ENCODE measurements around the gene NUDT8. TPM values are rescaled to one million over a fixed set of nuclear protein-coding genes. Genes with fewer than 3 reads are reported as not detected.

The NUDT8 gene
- total and polyA plus RNA-seq, 2 experiments from 2014 or later = 5.0 to 15.1 TPM

DNA sequence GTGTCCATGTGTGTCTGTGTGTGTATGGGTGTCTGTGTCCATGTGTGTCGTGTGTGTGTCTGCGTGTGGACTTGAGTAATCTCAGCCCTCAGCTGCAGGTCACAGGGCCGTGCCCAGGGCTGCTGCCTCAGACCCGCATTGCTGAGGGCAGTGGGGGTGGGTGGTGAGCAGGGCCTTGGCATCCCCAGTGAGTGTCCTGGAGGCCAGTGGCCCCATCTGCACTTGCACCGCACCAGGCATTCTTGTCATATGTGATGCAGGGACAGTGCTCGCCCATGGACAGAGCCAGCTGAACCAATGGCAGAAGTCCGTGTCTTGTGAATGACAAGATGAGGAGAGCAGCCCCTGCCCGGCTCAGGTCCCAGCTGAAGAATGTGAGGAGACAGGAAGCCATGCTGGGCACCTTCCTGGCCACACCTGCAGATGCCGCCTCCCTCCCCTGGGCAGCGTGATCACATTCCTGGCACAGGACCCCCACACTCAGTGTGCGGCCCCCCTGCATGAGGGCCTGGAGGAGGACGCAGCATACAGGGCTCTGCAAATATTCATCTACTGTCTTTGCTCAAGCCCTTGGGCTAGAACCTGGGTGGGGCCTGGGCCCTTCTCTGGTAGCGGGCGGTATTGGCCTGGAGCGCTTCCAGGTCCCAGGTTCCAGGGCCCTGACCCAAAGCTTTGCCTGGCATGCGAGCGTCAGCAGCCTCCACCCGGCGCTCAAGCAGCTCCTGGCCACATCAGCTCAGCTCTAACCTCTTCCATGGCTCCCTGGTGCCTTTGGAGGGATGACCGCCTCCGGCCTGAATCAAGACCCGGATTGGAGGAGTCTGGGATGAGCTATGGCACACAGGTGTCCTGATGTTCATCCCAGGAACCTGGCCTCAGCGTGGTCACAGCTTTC lies 40.8 kb upstream of the NUDT8 start (continued):
- TF ChIP-seq POLR2AphosphoS5 (IDR thresholded peaks at IDR 0.05; ENCODE audit: low read depth) (no peak), NANOG (IDR thresholded peaks at IDR 0.05; ENCODE audit: borderline replicate concordance) (no peak), CREB1 (CRISPR knock-in tag; IDR thresholded peaks at IDR 0.05; ENCODE audit: low read depth) (no peak), JUNB (IDR thresholded peaks at IDR 0.05; ENCODE audit: unreplicated experiment) (no peak), STAT1 (IDR thresholded peaks at IDR 0.05; ENCODE audit: unreplicated experiment) (no peak), ZNF114 (CRISPR knock-in tag; IDR thresholded peaks at IDR 0.05) (no peak), EZH2phosphoT487 (IDR thresholded peaks at IDR 0.05; ENCODE audit: unreplicated experiment) (no peak)
- TF ChIP-seq, protein P1, sequence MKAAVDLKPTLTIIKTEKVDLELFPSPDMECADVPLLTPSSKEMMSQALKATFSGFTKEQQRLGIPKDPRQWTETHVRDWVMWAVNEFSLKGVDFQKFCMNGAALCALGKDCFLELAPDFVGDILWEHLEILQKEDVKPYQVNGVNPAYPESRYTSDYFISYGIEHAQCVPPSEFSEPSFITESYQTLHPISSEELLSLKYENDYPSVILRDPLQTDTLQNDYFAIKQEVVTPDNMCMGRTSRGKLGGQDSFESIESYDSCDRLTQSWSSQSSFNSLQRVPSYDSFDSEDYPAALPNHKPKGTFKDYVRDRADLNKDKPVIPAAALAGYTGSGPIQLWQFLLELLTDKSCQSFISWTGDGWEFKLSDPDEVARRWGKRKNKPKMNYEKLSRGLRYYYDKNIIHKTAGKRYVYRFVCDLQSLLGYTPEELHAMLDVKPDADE (IDR thresholded peaks at IDR 0.05) = no peak
- TF ChIP-seq, protein P2, sequence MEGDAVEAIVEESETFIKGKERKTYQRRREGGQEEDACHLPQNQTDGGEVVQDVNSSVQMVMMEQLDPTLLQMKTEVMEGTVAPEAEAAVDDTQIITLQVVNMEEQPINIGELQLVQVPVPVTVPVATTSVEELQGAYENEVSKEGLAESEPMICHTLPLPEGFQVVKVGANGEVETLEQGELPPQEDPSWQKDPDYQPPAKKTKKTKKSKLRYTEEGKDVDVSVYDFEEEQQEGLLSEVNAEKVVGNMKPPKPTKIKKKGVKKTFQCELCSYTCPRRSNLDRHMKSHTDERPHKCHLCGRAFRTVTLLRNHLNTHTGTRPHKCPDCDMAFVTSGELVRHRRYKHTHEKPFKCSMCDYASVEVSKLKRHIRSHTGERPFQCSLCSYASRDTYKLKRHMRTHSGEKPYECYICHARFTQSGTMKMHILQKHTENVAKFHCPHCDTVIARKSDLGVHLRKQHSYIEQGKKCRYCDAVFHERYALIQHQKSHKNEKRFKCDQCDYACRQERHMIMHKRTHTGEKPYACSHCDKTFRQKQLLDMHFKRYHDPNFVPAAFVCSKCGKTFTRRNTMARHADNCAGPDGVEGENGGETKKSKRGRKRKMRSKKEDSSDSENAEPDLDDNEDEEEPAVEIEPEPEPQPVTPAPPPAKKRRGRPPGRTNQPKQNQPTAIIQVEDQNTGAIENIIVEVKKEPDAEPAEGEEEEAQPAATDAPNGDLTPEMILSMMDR (conservative IDR thresholded peaks at IDR 0.05; ENCODE audit: low read depth in 2 of 2) = no peak

- Mint-ChIP-seq H3K4me3 (no peak overlapping the region), H3K36me3 (ENCODE audit: low read depth) (no peaks in the 10 kb centered on the region), H3K27me3 (ENCODE audit: insufficient read depth, low read depth, poor library complexity) (peaks cover 1% of the 10 kb centered on the region), H3K9me3 (no peaks in the 10 kb centered on the region), H3K4me1 (no peaks in the 10 kb centered on the region), H3K27ac (no peak overlapping the region)
- no peak for ATAC-seq
- Histone ChIP-seq H3F3A (replicated peaks; ENCODE audit: low read depth) (no peaks in the 10 kb centered on the region), H3K4me1 (ENCODE audit: insufficient read depth) (no peaks in the 10 kb centered on the region), H3K36me3 (ENCODE audit: insufficient read depth) (no peaks in the 10 kb centered on the region), H3K4me2 (no peak overlapping the region), H3K27ac (ENCODE audit: low read depth) (no peak overlapping the region), H3K4me3 (no peak overlapping the region), H3K79me2 (replicated peaks; ENCODE audit: insufficient read depth) (no peaks in the 10 kb centered on the region), H3K27me3 (ENCODE audit: insufficient read depth) (no peaks in the 10 kb centered on the region), H4K20me1 (replicated peaks; ENCODE audit: insufficient read depth) (no peaks in the 10 kb centered on the region), H2AFZ (no peak overlapping the region), H3K9me2 (ENCODE audit: insufficient read depth) (no peaks in the 10 kb centered on the region)
- no peak for DNase-seq (ENCODE audit: low spot score)
- TF ChIP-seq STAT1 (IDR thresholded peaks at IDR 0.05; ENCODE audit: unreplicated experiment) = no peak
- TF ChIP-seq, protein P2 (conservative IDR thresholded peaks at IDR 0.05; ENCODE audit: low read depth in 2 of 2) = no peak
- TF ChIP-seq EZH2 (IDR thresholded peaks at IDR 0.05; ENCODE audit: low read depth, unreplicated experiment) = no peak
- TF ChIP-seq, protein P3, sequence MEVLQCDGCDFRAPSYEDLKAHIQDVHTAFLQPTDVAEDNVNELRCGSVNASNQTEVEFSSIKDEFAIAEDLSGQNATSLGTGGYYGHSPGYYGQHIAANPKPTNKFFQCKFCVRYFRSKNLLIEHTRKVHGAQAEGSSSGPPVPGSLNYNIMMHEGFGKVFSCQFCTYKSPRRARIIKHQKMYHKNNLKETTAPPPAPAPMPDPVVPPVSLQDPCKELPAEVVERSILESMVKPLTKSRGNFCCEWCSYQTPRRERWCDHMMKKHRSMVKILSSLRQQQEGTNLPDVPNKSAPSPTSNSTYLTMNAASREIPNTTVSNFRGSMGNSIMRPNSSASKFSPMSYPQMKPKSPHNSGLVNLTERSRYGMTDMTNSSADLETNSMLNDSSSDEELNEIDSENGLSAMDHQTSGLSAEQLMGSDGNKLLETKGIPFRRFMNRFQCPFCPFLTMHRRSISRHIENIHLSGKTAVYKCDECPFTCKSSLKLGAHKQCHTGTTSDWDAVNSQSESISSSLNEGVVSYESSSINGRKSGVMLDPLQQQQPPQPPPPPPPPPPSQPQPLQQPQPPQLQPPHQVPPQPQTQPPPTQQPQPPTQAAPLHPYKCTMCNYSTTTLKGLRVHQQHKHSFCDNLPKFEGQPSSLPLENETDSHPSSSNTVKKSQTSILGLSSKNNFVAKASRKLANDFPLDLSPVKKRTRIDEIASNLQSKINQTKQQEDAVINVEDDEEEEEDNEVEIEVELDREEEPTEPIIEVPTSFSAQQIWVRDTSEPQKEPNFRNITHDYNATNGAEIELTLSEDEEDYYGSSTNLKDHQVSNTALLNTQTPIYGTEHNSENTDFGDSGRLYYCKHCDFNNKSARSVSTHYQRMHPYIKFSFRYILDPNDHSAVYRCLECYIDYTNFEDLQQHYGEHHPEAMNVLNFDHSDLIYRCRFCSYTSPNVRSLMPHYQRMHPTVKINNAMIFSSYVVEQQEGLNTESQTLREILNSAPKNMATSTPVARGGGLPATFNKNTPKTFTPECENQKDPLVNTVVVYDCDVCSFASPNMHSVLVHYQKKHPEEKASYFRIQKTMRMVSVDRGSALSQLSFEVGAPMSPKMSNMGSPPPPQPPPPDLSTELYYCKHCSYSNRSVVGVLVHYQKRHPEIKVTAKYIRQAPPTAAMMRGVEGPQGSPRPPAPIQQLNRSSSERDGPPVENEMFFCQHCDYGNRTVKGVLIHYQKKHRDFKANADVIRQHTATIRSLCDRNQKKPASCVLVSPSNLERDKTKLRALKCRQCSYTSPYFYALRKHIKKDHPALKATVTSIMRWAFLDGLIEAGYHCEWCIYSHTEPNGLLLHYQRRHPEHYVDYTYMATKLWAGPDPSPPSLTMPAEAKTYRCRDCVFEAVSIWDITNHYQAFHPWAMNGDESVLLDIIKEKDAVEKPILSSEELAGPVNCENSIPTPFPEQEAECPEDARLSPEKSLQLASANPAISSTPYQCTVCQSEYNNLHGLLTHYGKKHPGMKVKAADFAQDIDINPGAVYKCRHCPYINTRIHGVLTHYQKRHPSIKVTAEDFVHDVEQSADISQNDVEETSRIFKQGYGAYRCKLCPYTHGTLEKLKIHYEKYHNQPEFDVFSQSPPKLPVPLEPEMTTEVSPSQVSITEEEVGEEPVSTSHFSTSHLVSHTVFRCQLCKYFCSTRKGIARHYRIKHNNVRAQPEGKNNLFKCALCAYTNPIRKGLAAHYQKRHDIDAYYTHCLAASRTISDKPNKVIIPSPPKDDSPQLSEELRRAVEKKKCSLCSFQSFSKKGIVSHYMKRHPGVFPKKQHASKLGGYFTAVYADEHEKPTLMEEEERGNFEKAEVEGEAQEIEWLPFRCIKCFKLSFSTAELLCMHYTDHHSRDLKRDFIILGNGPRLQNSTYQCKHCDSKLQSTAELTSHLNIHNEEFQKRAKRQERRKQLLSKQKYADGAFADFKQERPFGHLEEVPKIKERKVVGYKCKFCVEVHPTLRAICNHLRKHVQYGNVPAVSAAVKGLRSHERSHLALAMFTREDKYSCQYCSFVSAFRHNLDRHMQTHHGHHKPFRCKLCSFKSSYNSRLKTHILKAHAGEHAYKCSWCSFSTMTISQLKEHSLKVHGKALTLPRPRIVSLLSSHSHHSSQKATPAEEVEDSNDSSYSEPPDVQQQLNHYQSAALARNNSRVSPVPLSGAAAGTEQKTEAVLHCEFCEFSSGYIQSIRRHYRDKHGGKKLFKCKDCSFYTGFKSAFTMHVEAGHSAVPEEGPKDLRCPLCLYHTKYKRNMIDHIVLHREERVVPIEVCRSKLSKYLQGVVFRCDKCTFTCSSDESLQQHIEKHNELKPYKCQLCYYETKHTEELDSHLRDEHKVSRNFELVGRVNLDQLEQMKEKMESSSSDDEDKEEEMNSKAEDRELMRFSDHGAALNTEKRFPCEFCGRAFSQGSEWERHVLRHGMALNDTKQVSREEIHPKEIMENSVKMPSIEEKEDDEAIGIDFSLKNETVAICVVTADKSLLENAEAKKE (CRISPR knock-in tag; IDR thresholded peaks at IDR 0.05) = no peak
- TF ChIP-seq POLR2AphosphoS5 (IDR thresholded peaks at IDR 0.05; ENCODE audit: low read depth) = no peak
- TF ChIP-seq JUNB (IDR thresholded peaks at IDR 0.05; ENCODE audit: unreplicated experiment) = no peak
- no peak for TF ChIP-seq EZH2phosphoT487 (IDR thresholded peaks at IDR 0.05; ENCODE audit: unreplicated experiment)
- TF ChIP-seq CREB1 (CRISPR knock-in tag; IDR thresholded peaks at IDR 0.05; ENCODE audit: low read depth) = no peak
Measured at GRCh38 chr11:67668192-67668551, 38.4 kb upstream of the NUDT8 start.

All from GM23338 (cell line).